ENCODE measurements around the gene HARBI1.

DNA sequence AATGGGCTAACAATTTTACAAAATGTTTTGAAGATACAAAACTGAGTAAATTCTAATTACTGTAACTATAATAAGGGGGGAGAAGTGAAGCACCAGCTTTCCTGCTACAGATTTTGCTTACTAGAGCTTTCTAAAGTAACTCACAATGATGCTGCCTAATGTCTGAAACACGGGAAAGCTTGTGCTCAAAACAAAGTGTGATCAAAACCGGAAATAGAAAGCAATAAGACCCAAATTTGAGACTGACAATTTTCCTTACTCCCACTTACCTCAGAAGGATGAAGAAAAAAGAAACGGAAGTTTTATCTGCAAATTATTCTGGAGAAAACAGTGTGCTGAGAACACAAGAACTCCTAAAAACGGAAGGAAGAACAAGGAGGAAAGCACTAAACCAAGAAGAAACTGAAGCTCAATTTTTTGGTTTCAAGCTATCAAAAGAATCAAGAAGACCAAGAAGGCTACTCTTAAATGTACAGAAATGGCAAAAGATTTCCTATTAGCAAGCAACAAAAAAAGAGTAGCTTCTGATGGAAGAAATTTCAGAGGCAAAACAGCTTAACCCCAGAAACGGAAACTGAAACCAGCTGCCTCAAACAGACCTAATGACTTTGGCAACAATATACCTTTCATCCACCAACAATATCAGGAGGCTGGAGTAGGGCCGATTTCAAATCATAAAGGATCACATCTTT, 56.6 kb downstream of the HARBI1 start:
- no peak for TF ChIP-seq POLR2A (IDR thresholded peaks at IDR 0.05)
- TF ChIP-seq, protein P1, sequence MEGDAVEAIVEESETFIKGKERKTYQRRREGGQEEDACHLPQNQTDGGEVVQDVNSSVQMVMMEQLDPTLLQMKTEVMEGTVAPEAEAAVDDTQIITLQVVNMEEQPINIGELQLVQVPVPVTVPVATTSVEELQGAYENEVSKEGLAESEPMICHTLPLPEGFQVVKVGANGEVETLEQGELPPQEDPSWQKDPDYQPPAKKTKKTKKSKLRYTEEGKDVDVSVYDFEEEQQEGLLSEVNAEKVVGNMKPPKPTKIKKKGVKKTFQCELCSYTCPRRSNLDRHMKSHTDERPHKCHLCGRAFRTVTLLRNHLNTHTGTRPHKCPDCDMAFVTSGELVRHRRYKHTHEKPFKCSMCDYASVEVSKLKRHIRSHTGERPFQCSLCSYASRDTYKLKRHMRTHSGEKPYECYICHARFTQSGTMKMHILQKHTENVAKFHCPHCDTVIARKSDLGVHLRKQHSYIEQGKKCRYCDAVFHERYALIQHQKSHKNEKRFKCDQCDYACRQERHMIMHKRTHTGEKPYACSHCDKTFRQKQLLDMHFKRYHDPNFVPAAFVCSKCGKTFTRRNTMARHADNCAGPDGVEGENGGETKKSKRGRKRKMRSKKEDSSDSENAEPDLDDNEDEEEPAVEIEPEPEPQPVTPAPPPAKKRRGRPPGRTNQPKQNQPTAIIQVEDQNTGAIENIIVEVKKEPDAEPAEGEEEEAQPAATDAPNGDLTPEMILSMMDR (IDR thresholded peaks at IDR 0.05): no peak
- peak in 1 of 2 donors; percentile 13 for TF ChIP-seq EP300 (IDR thresholded peaks at IDR 0.05)
